ENCODE results near the gene CALML5.

The CALML5 gene

DNA sequence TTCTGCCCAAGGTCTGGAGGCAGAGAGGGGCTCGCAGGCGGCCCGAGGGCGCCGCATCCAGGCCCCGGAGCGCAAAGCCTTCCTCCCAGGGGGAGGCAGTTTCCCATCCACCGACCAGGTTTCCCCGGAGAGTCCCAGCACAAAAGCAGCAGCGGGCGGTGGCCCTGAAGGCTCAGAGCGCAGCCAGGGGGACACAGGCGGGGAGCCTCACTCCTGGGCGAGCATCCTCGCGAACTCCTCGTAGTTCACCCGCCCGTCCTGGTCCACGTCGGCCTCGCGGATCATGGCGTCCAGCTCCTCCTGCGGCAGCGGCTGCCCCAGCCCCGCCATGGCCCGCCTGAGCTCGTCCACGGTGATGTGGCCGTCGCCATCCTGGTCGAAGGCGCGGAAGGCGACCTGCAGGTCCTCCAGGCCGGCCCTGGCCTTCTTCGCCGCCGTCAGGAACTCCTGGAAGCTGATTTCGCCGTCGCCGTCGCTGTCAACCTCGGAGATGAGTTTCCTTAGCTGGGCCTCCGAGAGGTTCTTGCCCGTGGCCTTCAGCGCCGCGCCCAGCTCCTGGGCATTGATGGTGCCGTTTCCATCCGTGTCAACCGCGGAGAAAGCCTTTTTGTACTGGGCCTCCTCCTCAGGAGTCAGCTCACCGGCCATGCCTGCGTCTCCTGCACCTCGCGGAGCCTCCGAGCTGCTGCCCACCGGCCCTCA is 428 bp downstream of the CALML5 start:
- no peak for DNase-seq

DNA sequence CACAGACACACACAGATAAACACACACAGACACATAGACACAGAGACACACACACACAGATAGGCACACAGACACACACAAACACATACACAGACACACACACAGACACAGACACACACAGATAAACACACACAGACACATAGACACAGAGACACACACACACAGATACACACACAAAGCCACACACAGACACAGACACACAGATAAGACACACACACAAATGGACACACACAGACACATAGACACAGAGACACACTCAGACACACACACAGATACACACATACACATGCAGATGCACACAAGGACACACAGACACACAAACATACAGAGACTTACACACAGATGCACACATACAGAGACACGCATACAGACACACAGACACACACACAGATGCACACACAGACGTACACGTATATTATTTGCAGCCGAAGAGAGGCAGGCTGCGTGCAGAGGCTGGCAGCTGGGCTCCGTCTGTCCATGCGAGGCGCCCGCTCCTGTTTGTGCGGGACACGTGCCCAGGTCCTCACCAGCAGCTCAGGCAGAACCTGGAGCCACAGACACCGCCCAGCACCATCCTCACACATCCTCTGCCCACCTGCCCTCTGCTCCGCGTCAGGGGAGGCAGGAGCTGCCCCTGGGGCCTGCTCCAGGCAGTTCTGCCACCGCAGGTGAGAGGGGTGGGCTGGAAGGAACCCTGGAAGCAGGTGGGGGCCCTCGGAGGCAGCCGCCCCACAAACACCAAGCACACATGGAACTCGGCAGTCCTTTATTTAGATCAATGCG is 1.2 kb downstream of the CALML5 start:
- DNase-seq, result no peak

DNA sequence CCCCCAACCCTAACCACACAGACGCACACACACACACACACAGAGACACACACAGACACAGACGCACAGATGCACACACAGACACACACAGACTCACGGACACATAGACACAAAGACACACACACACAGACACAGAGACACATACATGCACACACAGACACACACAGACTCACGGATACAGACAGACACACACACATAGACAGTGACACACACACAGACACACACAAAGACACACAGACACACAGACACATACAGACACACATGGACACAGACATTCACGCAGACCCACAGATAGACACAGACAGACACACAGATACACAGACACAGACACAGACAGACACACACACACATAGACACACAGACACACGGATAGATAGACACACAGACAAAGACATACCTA is 2.1 kb downstream of the CALML5 start:
- no peak for DNase-seq

DNA sequence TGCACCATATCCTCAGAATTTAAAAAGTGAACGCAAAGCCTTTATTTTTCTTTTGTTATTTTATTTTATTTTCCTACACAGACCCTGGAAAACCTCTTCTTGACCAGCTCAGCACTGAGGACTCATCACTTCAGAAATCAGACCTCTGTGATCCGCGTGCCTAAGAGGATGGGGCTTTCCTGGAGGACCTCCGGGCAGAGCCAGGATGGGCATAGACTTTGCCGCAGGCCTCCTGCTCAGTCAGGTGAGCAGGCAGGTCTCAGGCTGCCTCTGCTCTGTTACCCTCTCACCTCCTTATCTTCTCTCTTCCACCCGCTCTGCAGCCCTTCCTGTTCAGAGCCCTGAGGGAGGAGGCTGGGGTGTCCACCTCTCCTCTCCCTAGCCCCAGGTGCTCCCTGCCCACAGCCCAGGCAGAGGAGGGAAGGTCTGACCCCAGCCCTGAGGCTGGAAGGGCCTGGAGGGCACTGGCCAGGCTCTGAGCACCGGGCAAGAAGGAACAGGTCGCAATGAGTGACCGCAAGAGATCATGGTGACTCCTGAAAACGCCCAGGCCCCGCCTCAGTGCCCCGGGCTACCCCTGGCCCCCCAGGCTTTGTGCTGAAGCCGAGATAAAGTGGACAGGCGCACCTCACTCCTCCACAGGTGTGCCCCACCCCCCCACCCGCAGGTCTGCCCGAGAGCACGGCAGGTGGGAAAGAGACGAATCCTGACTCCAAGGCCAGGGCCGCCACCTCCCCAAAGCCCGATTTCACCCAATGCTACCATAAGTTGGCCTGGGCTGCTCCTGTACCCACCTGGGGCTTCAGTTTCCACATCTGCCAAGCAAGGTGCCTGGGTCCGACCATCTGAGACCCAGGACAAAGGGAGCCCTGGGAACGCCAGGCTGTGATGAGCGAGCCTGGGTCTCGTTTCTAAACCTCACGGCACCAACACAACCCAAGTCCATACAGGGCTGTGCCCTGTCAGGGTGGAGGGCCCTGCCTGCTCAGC is 2.8 kb downstream of the CALML5 start:
- no peak for DNase-seq

DNA sequence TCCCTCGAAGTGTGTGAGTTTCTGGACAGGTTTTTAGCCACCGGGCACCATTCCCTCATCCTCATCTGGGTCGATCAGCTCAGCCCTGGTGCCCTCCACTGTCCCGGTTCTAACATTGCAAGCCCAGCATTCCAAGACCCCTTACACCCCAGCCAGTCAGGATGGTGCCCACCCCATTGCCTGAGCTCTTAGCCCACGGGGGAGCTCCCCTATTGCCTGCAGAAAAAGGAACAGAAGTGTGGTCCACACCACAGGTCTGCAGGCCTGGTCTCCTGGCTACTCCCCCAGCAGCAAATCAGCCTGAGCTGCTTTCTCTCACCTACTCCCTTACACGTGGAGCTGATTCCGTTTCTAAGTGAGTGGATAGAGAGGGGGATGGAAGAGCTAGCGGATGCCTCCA is 4.8 kb downstream of the CALML5 start:
- DNase-seq, result no peak

DNA sequence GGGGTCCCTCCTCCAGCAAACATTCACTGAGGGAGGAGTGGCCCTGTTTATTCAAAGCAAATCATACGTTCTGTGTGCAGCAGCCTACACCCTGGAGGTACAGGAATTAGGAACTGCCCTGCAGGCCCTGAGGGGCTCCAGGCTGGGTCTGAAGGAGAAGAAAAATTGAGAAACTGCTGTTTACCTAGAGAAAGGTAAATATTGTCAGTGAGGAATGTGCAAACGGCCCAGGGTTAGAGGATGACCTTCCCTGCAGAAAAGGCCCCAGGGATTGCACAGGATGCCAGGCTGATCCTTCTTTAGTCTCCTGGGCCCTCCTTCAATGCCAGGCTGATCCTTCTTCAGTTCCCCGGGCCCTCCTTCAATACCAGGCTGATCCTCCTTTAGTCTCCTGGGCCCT is 5.7 kb downstream of the CALML5 start:
- DNase-seq, result no peak

DNA sequence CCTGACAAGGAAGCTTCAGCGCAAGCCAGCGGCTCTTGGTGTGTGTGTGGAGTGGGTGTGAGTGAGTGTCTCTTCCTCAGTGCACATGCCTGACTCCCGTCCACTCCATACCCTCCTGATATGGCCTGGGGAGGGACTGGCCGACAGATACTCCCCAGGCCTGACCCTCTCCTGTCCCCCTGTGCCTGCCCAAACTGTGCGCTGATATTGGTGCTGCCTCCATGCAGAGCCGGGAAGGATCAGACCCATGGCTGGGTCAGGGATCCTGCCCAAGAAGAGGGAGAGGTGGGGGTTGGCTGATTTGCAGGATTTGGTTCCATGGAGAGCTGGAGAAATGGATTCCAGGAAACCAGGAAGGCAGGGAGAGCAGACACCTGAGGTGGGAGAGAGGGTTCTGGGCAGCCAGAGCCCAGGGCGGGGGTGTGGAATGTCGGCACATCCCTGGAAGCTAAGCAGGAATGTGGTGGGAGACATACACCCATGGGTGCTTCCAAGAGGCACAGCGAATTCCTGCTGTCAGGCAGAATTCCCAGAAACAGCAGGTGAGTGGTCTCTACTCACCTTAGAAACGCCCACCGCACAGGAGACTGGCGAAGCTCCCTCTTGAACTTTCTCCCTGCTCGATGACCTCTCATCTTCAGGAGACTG is 6.3 kb downstream of the CALML5 start:
- no peak for DNase-seq

DNA sequence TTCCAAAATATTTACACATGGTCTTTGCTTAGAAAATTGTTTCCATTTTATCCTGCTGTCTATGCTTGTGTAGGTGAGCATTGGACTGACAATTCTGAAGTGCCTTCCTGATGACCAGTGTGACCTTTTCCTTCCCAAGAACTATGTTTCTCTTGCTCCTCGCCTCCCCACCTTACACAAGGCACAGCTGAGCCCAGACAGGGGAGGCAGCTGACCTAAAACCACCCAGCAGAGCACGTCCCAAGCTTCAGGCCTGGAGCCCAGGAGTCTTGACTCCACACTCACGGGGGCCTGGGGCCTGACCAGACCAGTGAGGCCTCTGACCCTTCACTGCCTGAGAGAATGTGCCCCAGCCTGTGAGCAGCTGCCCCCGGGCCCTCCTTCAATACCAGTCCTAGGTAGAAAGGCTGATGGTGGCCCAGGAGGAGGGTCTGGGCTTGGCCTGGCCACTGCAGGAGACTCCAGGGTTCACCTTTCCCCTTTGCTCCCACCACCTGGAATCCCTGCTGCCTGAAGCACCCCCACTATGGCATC is 7.0 kb downstream of the CALML5 start:
- DNase-seq, result no peak

DNA sequence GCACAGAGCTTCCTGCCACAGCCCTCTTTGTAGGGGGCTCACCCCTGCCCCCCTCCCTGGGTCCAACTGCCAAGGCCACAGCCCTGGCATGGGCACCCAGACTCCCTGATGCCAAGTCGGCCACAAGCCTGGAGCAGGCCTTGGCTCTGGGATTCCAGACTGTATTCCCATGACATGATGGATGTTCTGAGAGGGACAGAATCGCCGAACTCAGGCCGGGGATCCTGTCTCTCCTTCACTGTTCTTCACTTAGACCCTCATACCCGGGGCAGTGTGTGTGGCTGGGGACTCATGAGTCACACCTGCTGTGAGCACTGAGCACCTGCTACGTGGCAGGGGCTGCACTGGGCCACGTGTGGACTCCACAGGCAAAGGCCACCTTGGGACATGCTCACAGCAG is 7.9 kb downstream of the CALML5 start:
- no peak for DNase-seq

DNA sequence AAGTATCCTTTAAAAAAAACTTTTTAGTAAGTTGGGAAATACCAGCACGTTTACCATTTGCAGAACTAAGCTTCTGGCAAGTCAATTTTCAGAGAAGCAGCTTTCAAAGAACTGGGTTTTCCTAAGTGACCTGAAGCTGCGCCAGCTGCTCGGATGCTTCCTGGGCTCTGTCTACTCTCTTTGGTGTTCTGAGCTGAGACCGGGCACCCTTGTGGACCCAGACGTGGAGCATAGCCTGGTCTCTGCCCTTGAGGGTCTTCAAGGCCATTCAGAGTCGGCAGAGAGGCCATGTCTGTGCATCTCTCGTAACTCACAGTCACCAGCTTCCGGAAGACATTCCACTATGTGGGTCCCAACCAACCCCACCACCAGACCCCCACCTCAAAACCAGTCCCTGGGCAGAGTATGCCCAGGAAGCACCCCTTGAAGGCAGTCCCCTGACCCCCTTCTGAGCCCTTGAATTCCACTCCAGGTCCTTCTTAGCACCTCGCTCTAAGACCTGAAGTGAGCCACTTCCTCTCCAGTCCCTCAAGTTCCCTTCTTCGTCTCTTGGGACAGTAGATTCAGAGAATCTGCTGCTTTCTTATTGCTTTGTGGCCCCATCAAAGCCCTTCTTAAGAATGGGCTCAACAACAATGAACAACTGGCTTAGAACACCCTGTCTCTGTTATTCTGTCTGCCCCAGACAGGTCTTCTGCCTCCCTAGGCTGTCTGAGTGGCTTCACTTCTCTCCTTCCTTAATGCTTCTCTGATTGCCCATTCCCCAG is 8.5 kb downstream of the CALML5 start:
- DNase-seq, result no peak

DNA sequence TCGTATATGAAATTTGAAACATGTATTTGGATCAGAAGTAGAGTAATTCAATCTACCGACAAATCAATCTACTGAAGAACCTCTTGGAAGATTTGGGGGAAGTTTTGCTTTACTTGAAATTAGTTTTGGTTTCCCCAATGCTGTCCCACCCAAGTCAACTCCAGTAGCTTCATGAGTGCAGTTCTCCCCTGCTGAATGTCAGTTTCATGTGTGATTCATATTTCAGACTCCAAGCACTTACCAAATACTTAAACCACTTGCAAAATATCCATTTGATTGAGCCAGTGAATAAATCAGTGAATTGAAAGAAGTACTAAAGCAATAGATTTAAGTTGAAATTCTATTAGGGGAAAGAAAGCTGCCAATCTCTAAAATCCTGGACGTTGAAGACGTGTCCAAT is 9.3 kb downstream of the CALML5 start:
- DNase-seq, result no peak

DNA sequence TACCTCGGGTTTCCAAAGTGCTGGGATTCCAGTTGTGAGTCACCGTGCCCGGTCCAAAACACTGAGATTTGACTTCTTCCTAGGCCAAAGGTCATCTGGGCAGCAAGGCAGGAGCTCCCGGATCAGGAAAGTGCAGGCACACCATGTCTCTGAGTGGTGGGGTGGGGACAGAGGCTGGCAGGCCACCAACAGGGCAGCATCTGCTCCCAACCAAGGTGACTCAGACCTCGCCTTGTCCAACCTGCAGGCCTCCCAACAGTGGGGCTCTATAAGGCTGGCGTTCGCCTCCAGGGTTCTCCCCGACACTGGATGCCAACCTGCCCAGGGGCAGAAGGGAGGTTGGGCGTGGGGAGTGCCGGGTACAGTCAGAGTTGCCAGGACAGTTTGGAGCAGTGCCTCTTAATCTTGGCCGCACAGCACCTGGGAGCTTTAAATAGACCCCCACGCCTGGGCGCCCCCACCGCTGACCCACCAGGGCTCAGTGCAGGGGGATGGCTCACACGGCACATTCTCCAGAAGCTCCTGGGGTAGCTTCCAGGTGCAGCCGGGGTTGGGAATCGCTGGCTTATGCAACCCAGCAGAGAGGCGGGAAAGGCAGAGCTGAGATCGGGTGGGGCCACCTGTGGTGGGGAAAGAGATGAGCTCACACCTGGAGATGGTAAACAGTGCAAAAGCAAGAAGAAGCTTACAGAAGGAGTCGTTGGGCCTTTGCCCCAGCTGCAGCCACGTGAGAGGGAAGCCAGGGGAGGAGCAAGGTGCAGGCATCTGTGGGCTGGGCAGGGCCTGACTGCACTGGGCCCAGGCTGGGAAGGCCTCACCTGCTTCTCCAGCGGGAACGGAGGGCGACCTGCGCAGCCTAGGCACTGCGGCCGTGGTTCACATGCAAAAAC is 10.9 kb downstream of the CALML5 start:
- no peak for DNase-seq

DNA sequence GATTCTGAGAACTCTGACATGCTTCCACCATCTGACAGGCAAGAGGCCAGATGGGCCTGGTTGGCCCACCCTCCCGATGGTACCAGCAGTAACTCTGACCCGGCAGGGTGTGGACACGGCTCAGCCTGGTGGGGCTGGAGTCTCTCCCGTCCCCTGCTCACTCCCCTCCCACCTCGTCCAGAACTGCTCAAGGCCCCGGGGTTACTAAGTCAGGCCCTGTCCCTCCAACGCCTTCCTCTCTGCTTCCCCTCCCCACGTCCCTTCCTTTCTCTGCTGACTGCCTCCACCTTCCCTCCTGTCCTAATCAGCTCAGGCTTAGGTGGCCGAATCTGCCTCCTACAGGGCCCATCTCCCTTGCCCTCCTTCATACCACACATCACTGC is 12.5 kb downstream of the CALML5 start:
- DNase-seq, result no peak

DNA sequence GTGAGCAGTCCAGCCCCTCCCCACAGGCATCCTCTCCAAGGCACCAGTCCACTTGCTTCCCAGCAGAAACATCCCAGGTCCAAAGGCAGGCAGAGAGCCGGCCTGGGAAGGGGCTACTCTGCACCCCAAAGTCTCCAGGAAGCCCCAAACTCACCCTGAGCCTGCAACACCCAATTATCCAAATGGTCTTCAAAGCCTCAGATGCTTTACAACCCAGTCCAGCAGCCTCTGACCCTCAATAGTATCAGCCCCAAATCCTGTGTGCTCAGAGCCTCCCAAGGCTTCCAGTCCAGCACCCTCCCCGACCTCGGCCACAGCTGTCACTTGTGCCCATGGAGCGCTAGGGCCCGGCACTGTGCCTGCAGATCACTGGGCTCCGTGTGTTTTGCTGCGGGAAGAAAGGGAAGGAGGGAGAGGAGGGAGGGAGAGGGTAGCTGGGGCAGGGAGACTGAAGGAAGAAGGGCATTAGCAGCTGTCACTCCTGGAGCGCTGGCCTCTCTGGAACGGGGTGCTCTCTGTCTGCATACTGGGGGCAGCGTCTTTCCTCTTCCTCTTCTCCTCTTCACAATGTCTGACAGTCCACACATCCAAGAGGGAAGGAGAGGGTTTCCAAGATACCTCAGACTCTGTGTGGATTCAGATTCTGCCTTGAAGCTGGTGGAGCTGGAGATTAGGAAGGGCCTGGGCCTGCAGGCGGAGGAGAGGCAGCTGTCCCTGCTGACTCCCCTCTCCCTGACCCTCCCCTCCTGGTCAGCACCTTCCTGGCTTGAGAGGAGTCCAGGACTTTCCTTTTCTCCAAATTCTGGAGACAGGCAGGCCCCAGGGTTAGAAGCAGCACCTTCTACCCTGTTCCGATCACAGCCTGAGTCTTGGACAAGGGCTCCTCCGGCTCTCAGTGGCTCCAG is 13.2 kb downstream of the CALML5 start:
- DNase-seq, result peak; percentile 60

DNA sequence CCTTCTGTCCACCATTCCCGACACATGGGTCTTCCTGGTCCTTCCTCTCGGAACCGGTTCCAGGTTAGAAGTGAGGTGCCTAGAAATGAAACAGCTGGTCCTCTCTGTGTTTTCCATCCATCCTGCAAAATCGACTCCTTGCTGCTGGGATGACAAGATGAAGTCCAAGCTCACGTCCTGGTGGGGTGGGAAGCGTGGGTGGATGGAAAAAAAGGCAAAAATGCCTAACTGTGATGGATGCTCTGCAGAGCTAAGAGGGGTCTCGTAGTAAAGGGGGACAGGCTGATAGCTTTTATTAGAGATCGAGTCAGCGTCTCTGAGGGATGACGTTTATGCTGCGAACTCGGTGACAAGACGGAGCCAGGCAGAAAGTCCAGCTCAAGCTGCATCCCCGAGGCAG is 14.1 kb downstream of the CALML5 start:
- DNase-seq, result no peak

DNA sequence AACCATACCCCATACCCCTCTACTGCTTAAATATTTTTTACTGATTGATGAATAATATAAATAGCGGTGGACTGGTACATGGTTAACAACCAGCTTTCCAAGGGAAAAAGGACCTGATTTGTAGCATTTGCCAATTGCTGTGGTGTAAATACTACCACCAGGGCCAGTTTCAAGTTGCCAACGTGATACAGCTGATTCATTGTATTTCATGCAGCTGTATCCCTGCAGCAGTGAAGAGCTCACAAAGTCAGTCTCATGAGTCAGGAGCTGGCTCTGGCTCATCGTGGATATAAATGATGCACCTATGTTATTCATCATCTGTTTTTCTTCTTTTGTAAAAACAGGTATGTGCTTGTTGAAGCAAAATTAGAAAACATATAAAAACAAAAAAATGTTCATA is 15.2 kb downstream of the CALML5 start:
- no peak for DNase-seq

DNA sequence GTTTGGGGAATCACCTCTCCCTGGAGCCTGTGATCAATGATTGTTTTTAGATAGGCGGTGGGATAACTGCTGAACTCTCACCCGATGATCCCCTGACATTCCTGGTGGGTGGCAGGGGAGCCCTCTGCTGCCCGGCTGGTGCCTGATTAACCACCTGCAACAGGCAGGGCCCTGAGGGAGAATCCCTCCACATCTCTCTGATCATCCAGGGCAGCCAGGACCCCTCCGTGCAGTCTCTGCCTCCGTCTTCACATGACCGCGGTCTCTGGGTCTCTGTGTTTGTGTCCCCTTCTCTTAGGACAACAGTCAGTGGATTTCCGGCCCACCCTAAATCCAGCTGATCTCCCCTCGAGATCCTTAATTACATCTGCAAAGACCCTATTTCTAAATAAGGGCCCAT is 17.4 kb downstream of the CALML5 start:
- no peak for DNase-seq

DNA sequence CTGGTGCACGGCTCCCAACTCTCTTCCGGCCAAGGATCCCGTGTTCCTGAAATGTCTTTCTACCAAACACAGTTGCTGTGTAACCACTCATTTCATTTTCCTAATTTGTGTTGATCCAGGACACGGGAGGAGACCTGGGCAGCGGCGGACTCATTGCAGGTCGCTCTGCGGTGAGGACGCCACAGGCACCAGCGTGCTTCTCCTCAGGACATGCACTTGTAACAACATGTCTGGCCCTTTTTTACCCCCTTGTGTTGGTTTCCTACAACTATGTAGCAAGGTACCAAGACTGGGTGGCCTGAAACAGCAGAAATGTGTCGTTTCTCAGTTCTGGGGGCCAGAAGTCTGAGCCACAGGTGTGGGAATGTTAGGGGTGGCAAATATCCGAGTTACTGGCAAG is 18.2 kb downstream of the CALML5 start:
- no peak for DNase-seq

DNA sequence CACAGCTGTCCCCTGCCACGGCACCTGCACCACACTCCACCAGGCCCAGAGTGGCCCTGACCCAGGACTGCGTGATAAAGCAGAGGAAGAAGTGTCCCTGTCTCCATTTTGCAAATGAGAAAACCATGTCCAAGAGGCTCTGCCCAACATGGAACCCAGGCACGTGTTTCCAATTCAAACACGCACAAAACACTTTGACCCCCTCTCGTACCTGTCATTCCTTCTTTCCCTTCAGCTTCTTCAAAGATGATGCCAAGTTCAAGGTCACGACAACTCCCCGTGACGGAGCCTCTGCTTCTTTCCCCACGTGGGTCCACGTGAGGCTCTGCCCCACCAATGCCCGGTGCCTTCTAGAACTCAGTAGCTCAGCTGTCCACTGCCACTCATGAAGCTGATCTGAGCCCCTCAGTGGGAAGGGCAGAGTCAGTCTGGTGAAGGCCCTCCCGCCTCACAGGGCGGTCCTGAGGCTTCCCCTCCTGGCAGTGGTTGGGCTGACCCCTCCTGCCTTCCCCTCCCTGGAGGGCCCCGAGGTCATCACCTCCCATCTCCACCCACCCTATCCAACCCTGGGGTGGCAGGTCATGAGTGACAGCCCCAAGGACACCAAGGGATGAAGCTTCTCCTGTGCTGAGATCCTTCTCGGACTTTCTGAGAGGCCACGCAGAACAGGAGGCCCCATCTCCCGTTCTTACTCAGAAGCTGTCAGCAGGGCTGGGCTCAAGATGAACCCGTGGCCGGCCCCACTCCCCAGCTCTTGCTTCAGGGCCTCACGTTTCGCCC is 19.0 kb downstream of the CALML5 start:
- DNase-seq, result no peak

Data from GDM1 (cell line).